Activated CD8-positive, alpha-beta memory T cell treated with anti-CD3 and anti-CD28 coated beads for 24 hours (primary cell): ENCODE results near the gene SPRED3.

Experiments used
- DNase-seq: peaks from one replicate; pipeline ENCODE4 v3.0.0-alpha.2; 2020

The SPRED3 gene

GRCh38 chr19:38374332-38375097, 14.0 kb upstream of the SPRED3 start, which contains the start of gene PSMD8:
TSS of gene PSMD8 (plus strand) at chr19:38374571. CDS start at chr19:38374602, 31 bp downstream.
- DNase-seq, result peak; percentile 98

GRCh38 chr19:38375098-38375493, 13.4 kb upstream of the SPRED3 start:
- DNase-seq, result no peak

- DNase-seq, result no peak
Measured at GRCh38 chr19:38375748-38376147, 12.7 kb upstream of the SPRED3 start.

GRCh38 chr19:38376576-38376975, 11.9 kb upstream of the SPRED3 start:
- no peak for DNase-seq

GRCh38 chr19:38377052-38377451, 11.4 kb upstream of the SPRED3 start:
- no peak for DNase-seq

- DNase-seq, result no peak
Measured at GRCh38 chr19:38378866-38379265, 9.6 kb upstream of the SPRED3 start.

GRCh38 chr19:38381138-38381537, 7.4 kb upstream of the SPRED3 start:
- no peak for DNase-seq

- no peak for DNase-seq
Measured at GRCh38 chr19:38383184-38383583, 5.3 kb upstream of the SPRED3 start.

DNA sequence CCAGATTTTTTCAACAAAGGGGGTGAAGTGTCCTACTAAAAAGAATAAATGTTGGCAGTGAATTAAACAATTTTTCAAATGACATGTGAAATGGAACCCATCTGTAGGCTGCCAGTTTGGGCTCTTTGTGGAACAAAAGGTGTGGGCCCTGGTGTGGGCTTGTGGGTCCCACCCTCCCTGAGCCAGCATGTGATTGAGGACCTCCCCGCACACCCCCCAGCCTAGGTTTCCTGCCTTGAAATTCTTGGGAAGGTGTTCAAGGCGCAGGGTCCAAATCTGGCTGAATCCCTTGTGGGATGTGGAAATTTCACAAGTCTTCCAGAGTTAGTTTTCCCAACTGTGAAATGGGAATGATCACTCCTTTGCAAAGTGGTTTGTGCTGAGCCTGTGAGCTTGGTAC, 4.8 kb upstream of the SPRED3 start:
- DNase-seq, result no peak

GRCh38 chr19:38384209-38385027, 4.1 kb upstream of the SPRED3 start:
- no peak for DNase-seq

GRCh38 chr19:38385057-38385803, 3.3 kb upstream of the SPRED3 start:
- DNase-seq, result no peak

DNA sequence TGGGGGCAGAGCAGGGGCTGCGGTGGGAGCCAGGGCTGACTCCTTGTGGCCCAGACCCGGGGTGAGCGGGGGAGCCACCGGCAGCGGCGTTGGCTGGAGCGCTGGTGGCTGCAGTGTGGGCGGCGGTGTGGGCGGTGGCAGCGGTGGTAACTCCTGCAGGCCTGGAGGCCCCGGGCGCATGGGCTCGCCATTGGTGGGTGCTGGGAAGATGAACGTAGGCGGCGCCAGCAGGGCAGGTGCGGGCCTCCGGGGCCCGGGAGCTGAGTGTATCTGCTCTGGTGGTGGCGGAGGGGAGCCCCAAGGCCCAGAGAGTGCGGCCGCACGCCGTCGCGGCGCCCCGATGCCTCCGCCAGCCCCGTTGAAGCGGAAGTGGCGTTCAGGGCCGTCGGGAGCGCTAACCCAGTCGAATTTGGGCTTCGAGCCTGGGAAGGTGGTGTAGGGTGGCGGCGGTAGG, 2.7 kb upstream of the SPRED3 start:
- no peak for DNase-seq

GRCh38 chr19:38386300-38386970, 2.1 kb upstream of the SPRED3 start:
- no peak for DNase-seq

DNA sequence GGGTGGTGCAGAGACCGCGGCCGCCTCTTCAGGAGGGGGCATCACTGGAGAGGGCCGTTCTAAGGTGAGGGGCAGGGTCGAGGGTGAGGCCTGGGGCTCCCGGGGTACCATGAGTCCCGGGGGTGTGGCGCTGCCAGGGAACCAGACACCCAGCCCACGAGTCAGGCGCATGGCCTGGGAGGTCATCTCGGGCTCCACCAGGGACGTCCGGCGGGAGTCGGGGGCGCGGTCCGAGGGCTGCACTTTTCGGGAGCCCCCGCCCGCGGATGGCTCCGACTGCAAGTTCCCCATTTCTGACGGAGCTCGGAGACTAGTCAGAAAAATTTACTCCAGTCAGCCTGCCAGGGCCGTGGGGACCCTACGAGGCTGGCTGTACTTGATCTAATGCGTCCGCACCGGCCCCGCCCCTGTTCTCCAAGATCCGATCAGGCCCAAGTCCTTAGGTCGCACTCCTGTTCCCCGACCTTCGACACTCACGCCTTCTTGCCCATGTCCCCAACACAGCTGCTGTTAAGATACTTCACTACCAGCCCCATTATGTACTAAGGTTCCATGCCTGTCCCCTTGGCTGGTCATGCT, 1.4 kb upstream of the SPRED3 start:
- no peak for DNase-seq

DNA sequence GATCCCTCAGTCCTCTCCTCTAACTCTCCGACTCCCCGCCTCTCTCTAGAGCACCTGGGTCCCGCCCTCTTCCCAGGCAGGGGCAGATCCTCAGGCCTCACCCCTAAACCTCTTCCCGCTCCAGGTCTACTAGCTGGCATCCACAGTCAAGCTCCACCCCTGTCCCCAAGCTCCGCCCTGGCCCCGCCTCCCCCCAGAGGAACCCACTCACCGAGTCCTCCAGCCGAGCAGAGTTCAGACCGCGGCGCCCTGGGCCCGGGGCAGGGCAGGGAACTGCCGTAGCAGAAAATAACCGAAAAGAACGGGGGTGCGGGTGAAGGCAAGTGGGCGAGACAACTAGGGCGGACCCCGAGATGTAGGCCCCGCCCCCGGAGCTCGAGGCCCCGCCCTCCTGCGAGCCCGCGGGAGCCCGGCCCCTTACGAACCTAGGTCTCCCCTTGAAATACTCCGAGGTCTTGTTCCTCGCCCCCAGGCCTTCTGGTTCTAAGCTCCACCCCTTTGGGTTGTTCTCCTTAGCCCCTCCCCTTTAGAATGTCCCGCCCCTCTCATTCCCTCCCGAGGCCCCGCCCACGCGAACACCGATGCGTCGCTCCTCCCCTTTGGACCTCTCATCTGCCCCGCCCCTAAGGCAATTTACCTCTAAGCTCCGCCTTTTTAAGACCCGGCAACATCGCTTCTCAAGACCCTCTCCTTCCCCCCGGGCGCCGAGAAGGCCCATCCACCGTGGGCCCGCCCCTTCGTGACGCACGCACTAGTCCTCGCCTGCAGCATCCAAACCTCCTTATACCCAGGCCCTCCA, 748 bp upstream of the SPRED3 start, which contains the start of gene GGN:
TSS of gene GGN (minus strand) at position 485 of the 799 bp plus-strand sequence. CDS start 773 bp downstream, outside the sequence.
- DNase-seq, result peak; percentile 88

- no peak for DNase-seq
Measured at GRCh38 chr19:38389101-38389925, 816 bp downstream of the SPRED3 start.

DNA sequence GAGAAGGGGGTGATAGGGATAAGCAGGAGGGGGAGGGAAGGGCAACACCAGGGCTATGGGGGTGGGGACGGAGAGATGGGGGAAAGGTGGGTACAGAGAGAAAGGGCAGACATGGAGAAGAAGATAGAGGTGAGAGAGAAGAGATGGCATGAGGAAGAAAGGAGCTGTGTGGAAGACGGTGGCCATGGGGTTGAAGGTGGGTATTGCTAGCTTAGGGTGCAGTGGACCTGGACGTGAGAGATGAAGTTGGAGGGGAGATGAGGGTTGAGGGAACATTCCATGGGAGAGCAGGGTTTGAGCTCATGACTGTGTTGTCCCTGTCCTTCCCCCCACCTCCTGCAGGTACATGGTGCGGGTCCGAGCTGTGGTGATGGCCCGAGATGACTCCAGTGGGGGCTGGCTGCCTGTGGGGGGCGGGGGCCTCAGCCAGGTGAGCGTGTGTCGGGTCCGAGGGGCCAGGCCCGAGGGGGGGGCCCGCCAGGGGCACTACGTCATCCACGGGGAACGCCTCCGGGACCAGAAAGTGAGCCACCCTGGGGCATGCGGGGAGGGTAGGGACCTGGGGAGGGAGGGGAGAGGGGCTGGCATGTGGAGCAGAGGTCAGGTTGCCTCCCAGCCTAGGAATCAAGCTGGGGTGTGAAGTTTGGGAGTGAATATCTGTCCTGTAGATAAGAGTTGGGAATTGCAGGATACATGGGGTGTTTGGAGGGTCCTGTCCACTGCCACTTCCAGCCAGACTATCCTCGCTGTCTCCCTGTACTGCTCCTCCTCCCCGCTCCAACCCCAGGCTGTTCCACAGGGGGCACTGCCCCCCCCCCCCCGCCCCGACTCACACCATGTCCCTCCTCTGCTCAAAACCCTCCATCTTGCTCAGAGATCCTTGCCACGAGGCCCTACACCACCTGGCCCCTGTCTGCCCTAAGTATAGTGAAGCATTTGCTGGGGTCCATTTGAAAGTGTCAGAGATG, 1.7 kb downstream of the SPRED3 start:
- no peak for DNase-seq

DNA sequence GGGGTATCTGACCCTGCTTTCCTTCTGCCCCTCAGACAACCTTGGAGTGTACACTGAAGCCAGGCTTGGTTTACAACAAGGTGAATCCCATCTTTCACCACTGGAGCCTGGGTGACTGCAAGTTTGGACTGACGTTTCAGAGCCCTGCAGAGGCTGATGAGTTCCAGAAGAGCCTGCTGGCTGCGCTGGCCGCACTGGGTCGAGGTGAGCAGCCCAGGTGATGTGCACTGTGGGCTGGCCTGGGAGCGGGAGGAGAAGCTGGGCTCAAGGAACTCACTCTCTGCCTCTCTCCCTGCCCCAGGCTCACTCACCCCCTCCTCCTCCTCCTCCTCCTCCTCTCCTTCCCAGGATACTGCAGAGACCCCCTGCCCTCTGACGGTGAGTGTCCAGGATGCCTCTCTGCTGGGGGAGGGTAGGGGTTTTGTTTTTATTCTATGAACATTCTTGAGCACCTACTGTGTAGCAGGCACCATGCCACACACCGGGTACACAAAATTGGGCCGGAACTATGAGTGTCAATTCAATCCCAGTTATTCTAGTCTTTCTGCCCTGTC, 3.5 kb downstream of the SPRED3 start:
- no peak for DNase-seq
